WTC11 (cell line): ENCODE results near the gene PLXDC1.

Experiments
- ARID4B ChIP-seq: sonication (generic); formaldehyde crosslinking; IDR thresholded peaks from 2 replicates; pipeline ENCODE4 v1.8.0; 2023; ENCODE audit warnings: missing genetic modification reagents, mild to moderate bottlenecking, borderline replicate concordance
- ATF3 ChIP-seq: sonication (generic); formaldehyde crosslinking; conservative IDR thresholded peaks from 2 replicates; pipeline ENCODE4 v1.8.1; 2022; ENCODE audit warnings: mild to moderate bottlenecking, missing genetic modification reagents
- CREM ChIP-seq: sonication (generic); formaldehyde crosslinking; IDR thresholded peaks from 2 replicates; pipeline ENCODE4 v1.8.1; 2022; ENCODE audit warnings: mild to moderate bottlenecking, missing genetic modification reagents, moderate library complexity
- CTCF ChIP-seq: fragments of 200-600 bp; IDR thresholded peaks from 2 replicates; pipeline ENCODE4 v1.8.0; 2022; ENCODE audit warnings: antibody characterized with exemption
- E2F1 ChIP-seq: sonication (generic); formaldehyde crosslinking; IDR thresholded peaks from 2 replicates; pipeline ENCODE4 v1.8.0; 2022; ENCODE audit warnings: mild to moderate bottlenecking, missing genetic modification reagents
- ETV6 ChIP-seq: sonication (generic); formaldehyde crosslinking; IDR thresholded peaks from 2 replicates; pipeline ENCODE4 v1.8.1; 2022; ENCODE audit warnings: mild to moderate bottlenecking, missing genetic modification reagents
- FOXK1 ChIP-seq: sonication (generic); formaldehyde crosslinking; IDR thresholded peaks from 2 replicates; pipeline ENCODE4 v1.8.0; 2022; ENCODE audit warnings: mild to moderate bottlenecking, moderate library complexity, missing genetic modification reagents
- RORB ChIP-seq: fragments of 250-450 bp; sonication (Bioruptor Pico); IDR thresholded peaks from 2 replicates; pipeline ENCODE4 v1.9.0; 2021; ENCODE audit warnings: mild to moderate bottlenecking
- SMAD3 ChIP-seq: sonication (generic); formaldehyde crosslinking; IDR thresholded peaks from 2 replicates; pipeline ENCODE4 v1.8.0; 2022; ENCODE audit warnings: missing genetic modification reagents, mild to moderate bottlenecking, borderline replicate concordance
- USF2 ChIP-seq: sonication (generic); formaldehyde crosslinking; IDR thresholded peaks from 2 replicates; pipeline ENCODE4 v1.8.1; 2023; ENCODE audit warnings: mild to moderate bottlenecking, missing genetic modification reagents, moderate library complexity
- ZNF121 ChIP-seq: sonication (generic); formaldehyde crosslinking; IDR thresholded peaks from 2 replicates; pipeline ENCODE4 v1.8.0; 2023; ENCODE audit warnings: missing genetic modification reagents
- ZNF281 ChIP-seq: sonication (generic); formaldehyde crosslinking; IDR thresholded peaks from 2 replicates; pipeline ENCODE4 v1.8.0; 2023; ENCODE audit warnings: mild to moderate bottlenecking, missing genetic modification reagents

- TF ChIP-seq ETV6 (CRISPR knock-in tag) (no peak), USF2 (CRISPR knock-in tag) (no peak), CTCF (no peak), FOXK1 (no peak), RORB (CRISPR knock-in tag) (no peak), ZNF121 (CRISPR knock-in tag) (no peak), ARID4B (CRISPR knock-in tag) (no peak), ATF3 (CRISPR knock-in tag) (no peak), CREM (CRISPR knock-in tag) (no peak), ZNF281 (CRISPR knock-in tag) (no peak), E2F1 (CRISPR knock-in tag) (no peak), SMAD3 (CRISPR knock-in tag) (no peak)
Observed at GRCh38 chr17:39090400-39090799, 61.0 kb downstream of the PLXDC1 start.
